ENCODE measurements around the gene SUPT7L. TPM values are rescaled to one million over a fixed set of nuclear protein-coding genes. Genes with fewer than 3 reads are reported as not detected.

SUPT7L gene
- total RNA-seq, 1 experiment from 2014 or later = 22.4 TPM

GRCh38 chr2:27712522-27712921, 49.1 kb upstream of the SUPT7L start:
- H3K27me3 ChIP-seq (ENCODE audit: control insufficient read depth, insufficient read depth, low read length) = no peaks in the 10 kb centered on the region
- ChIA-PET CTCF (no interaction called here), POLR2A (no interaction called here)
- no peaks in the 10 kb centered on the region for H3K9me3 ChIP-seq (ENCODE audit: control insufficient read depth, insufficient read depth, low read depth, low read length)
- in situ Hi-C loops (cut with HindIII; ENCODE audit: low pct_unique_long_range_greater_than_20kb, low sequenced_read_pairs) = no loop called here
- intact Hi-C loops (cut with micrococcal nuclease; ENCODE audit: unreplicated experiment) = no loop called here
- peaks cover 18% of the 10 kb centered on the region for H3K4me1 ChIP-seq (ENCODE audit: control insufficient read depth, insufficient read depth, low read length)
- BruUV-seq (replicated peaks) = no TSS peak
- ATAC-seq (no peak), DNase-seq (ENCODE audit: low read depth, low spot score) (no peak)
- H3K4me3 ChIP-seq (ENCODE audit: low read depth in 2 of 2, low read length in 2 of 2) = no peak overlapping the region
- H3K27ac ChIP-seq (ENCODE audit: low read length) = no peak overlapping the region
- TF ChIP-seq TCF7L2 (IDR thresholded peaks at IDR 0.05; ENCODE audit: low read depth, low read length) (no peak), SIN3A (IDR thresholded peaks at IDR 0.05; ENCODE audit: borderline replicate concordance, insufficient read depth, low read depth, low read length) (no peak), CTCF (IDR thresholded peaks at IDR 0.05) (no peak), POLR2AphosphoS5 (IDR thresholded peaks at IDR 0.05; ENCODE audit: low read depth, low read length) (no peak), REST (IDR thresholded peaks at IDR 0.05; ENCODE audit: insufficient read depth in 1 of 2, low read depth in 2 of 2, low read length in 1 of 2) (no peak)
- H3K36me3 ChIP-seq (ENCODE audit: control insufficient read depth, insufficient read depth, low read length) = no peaks in the 10 kb centered on the region

DNA sequence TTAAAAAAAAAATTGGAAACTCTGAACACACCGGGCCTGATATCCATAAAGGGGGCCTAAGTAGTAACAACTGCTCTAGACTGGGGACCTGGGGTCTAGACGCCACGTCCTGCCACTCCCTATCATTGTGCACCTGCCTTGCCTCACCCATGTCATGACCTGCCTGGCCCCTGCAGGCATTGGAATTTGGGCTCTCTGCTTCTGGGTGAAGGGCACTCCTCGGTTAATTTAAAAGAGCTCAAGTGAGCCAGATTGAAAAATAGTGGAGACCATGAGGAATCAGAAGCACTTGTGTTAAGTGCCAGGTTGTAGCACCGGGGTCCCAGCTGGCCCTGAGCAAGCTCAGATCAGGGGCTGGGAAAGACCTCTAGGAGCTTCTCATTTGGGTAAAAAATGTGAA, 48.4 kb upstream of the SUPT7L start:
- Histone ChIP-seq H3K27me3 (ENCODE audit: control insufficient read depth, insufficient read depth, low read length) (no peaks in the 10 kb centered on the region), H3K27ac (ENCODE audit: low read length) (no peak overlapping the region), H3K36me3 (ENCODE audit: control insufficient read depth, insufficient read depth, low read length) (no peaks in the 10 kb centered on the region), H3K4me1 (ENCODE audit: control insufficient read depth, insufficient read depth, low read length) (peaks cover 12% of the 10 kb centered on the region; the same call in 1 of the 2 replicates), H3K9me3 (ENCODE audit: control insufficient read depth, insufficient read depth, low read depth, low read length) (no peaks in the 10 kb centered on the region), H3K4me3 (ENCODE audit: low read depth in 2 of 2, low read length in 2 of 2) (no peak overlapping the region)
- no TSS peak for BruUV-seq (replicated peaks)
- ATAC-seq (no peak), DNase-seq (ENCODE audit: low read depth, low spot score) (no peak)
- TF ChIP-seq POLR2AphosphoS5 (IDR thresholded peaks at IDR 0.05; ENCODE audit: low read depth, low read length) = no peak
- TF ChIP-seq TCF7L2 (IDR thresholded peaks at IDR 0.05; ENCODE audit: low read depth, low read length) = no peak
- TF ChIP-seq SIN3A (IDR thresholded peaks at IDR 0.05; ENCODE audit: borderline replicate concordance, insufficient read depth, low read depth, low read length) = no peak
- no peak for TF ChIP-seq REST (IDR thresholded peaks at IDR 0.05; ENCODE audit: insufficient read depth in 1 of 2, low read depth in 2 of 2, low read length in 1 of 2)
- TF ChIP-seq CTCF (IDR thresholded peaks at IDR 0.05) = no peak
- ChIA-PET POLR2A (no interaction called here), CTCF (no interaction called here)
- intact Hi-C loops (cut with micrococcal nuclease; ENCODE audit: unreplicated experiment) = no loop called here
- in situ Hi-C loops (cut with HindIII; ENCODE audit: low pct_unique_long_range_greater_than_20kb, low sequenced_read_pairs) = no loop called here

All from Panc1 (cell line).